Stimulated activated CD4-positive, alpha-beta T cell treated with anti-CD3 and anti-CD28 coated beads, Interleukin-2, amount 100 ng/mL, for 48 hours (primary cell): ENCODE results near the gene ZBTB20.

Experiments used
- DNase-seq, 2 donors: peaks; one replicate each; pipeline ENCODE4 v3.0.0-alpha.2; 2020

The ZBTB20 gene

DNA sequence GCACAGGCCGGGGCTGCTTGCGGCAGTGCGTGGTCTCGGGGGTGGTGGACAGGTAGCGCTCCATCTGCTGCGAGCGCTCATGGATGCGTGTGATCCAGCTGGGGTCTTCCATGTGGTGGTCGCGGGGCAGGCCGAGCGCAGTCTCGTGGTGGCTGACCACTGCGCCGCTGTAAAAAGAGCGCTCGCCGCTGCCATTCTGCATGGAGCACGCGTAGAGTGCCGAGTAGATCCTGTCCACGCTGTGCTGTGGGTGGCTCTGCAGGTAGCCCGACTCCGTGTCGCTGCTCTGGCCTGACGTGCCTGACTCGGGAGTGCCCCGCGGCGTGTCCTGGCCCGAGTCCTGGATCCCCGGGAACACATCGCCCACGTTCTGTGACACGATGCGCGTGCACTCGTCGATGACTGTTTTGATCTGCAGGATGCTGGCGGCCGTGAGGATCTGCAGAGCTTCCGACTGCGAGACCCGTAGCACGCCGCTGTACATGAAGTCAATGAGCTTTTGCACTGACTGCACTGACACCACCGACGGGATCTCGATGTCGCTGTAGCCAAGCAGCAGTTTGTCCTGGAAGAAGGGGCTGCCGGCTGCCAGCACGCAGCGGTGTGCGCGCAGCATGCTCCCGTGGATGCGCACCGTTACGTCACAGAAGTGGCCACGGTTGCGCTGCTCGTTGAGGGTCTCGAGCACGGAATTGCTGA is 795.8 kb downstream of the ZBTB20 start:
- DNase-seq: no peak

DNA sequence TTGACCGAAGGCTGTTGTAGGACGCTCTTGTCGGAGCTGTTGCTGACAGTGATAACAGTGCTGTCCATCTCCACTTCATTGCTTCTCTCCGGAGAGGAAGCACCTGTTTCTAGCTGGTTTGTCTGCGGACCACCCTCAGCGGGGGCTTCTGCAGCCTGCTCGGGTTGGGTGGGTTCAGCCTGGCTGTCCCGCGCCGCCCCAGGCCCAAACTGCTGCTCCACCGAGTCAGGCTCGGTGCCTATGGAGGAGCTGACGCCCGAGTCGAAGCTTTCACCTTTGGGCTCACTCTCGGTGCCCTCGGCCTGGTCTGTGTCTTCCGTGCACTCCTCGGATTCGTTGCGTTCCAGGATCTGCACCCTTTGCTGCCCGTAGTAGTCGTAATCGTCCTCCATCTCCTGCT is 796.4 kb downstream of the ZBTB20 start:
- DNase-seq: no peak

- no peak for DNase-seq
These were observed 796.8 kb downstream of the ZBTB20 start for GRCh38 chr3:114350271-114350670.

- no peak for DNase-seq
These were observed 802.6 kb downstream of the ZBTB20 start for GRCh38 chr3:114344492-114344891.

DNA sequence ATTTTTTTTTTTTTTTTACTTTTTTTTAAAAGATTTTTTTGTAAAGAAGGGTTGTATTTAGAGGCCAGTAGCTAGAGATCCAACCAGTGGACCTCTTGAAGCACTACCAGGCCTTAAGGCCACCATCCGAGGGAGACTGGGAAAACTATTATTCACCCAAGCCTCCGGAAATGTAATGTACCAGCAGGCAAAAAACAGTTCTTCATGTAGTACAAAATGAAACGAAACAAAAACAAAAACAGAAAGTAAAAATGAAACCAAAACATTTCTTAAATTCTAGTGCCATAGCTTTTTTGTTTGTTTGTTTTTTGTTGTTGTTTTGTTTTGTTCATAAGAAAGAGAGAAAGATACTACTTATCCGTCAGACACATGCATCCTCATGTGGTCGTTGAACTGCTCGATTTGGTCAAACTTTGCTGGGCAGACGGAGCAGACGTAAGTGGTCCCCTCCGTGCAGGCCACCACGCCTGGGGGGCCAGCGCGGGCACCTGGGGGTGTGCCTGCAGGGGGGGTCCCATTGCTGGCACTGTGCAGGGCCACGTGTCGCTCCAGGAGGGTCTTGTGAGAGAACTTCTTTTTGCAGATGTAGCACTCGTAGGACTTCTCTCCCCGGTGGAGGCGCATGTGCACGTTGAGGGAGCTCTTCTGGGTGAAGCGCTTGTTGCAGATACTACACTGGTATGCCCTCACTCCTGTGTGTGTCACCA is 808.3 kb downstream of the ZBTB20 start:
- DNase-seq: no peak

GRCh38 chr3:114336857-114337256 is 810.2 kb downstream of the ZBTB20 start:
- DNase-seq: no peak

DNA sequence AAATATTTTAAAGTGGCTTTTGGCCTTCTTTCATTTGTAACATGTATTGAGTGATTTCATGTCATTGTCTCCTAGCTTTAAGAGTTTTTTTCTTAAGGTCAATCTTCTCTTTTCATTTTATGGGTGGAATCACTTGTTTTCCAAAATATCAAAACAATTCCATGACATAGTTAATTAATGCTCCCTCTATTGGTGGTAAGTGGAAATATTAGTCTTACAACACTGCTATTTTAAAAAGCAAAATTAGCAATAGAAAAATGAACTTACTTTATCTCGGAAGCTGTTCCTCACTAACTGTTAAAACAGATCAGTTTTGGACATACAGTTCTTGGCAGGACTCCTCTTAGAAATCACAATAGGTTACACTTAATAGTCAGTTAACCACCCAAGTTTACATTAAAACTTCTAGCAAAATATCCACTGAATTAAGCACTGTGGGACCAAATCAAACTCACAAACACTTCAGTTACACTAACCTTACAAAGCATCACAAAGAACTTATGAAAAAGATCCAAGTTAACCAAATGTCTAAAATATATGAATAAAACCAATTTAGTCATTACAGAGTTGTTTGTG is 810.9 kb downstream of the ZBTB20 start:
- no peak for DNase-seq

GRCh38 chr3:114333923-114334240 is 813.2 kb downstream of the ZBTB20 start:
- no peak for DNase-seq

GRCh38 chr3:114333180-114333922 is 813.7 kb downstream of the ZBTB20 start:
- DNase-seq: no peak

- no peak for DNase-seq
These were observed 814.5 kb downstream of the ZBTB20 start for GRCh38 chr3:114332342-114333179.

DNA sequence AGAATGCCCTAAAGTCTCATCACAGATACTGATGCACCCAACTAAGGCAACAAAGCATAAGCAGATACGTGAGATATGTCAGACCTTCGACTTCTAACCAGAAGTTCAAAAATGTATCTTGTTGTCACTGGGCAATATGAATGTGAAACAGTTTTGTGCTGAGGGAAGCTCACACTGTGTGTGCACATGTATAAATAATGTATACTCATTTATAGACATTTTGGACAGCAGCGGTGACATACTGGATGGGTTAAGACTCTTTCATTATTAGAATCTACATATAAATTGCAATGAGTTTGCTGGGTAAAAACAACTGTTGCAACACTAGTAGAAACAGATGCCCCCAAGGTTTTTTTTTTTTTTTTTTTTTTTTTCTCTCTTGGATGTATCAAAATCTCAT is 815.4 kb downstream of the ZBTB20 start:
- no peak for DNase-seq

- no peak for DNase-seq
These were observed 816.1 kb downstream of the ZBTB20 start for GRCh38 chr3:114331007-114331406.

GRCh38 chr3:114329823-114330222 is 817.3 kb downstream of the ZBTB20 start:
- DNase-seq: no peak

DNA sequence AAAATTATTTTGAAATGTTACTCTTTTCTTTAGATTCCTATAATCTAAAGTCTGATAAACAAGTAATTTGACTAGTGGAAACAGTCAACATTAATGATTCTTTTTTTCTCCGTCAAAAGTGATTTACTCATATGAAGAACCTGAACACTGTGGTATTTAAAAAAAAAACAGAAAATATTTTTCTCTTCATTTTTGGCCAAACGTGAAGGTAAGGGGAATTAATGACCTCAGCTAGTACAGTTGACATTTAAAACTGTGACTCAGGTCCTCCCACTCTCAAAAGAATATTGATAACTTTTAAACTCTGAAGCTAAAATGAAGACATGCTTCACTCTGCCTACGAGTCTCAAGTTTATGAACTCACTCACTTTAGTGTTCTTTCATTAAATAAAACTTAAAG is 818.7 kb downstream of the ZBTB20 start:
- DNase-seq: no peak

- no peak for DNase-seq
These were observed 819.4 kb downstream of the ZBTB20 start for GRCh38 chr3:114327665-114328064.

DNA sequence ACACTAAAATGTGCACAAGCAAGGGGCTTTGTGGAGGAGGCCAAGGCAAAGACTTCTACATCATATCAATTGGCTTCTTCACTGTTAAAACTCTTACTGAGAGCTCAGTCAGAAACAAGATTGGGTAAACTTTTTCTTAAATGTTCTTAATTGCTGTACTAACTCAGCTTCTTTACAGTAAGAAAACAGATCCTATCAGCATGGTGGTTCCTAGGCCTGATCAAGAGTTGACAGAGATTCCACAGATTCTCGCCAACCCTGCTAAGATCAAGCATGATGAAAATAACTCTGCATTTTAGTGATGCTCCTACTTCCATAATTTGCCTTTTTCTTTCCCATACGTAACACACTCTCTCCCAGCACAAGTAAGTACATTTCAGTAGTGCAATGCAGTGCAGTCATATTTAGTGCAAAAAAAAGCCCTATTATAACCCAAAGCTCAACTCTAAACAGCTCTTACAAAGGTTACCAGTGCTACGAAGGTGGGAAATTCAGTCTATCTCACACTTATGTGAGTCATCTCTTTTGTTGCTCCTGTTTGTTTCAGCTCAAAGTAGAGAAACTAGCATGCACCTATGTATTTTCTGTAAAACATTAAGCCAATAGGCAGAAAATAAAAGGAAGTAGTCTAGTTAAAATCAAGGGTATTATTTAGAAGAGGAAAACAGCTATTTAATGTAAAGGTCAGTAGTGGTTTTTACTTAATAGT is 823.4 kb downstream of the ZBTB20 start:
- no peak for DNase-seq

- no peak for DNase-seq
These were observed 826.8 kb downstream of the ZBTB20 start for GRCh38 chr3:114320246-114320645.

GRCh38 chr3:114319453-114319852 is 827.6 kb downstream of the ZBTB20 start:
- no peak for DNase-seq

GRCh38 chr3:114318295-114318694 is 828.8 kb downstream of the ZBTB20 start:
- no peak for DNase-seq

DNA sequence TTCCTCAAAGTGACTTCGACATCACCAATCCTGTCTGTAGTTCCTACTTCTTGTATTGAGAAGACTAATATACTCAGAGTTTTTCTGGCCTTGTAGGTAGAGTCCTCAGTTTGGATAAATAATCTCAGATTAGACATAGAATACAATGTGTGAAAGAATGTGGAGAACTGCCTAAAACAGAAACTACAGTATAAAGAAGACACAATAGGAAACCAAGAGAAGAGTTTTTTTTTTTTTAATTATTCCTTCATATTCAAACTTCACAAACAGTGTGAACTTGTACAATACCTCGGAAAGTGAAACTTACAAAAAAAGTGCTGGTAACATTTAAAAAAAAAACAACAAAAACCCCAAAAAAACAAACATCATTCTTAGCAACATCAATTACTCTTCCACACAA is 832.8 kb downstream of the ZBTB20 start:
- DNase-seq: no peak

DNA sequence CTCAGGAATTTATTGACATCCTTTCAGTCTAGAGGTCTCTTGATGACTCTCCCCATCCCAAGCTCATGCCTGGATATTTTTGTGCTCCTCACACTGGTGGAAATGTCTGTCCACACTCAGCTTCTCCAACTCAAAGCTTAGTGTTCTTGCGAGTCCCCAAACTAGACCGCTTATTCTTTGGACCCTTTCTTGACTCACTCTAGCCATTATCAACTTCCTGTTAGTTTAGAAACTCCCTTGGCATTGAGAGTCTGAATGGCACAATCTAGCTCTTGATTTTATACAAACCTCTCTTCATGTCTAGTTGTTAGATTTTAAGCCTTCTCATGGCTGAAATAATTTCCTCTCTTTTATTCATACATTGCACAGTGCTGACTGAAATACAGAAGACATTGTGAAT is 833.7 kb downstream of the ZBTB20 start:
- DNase-seq: no peak

DNA sequence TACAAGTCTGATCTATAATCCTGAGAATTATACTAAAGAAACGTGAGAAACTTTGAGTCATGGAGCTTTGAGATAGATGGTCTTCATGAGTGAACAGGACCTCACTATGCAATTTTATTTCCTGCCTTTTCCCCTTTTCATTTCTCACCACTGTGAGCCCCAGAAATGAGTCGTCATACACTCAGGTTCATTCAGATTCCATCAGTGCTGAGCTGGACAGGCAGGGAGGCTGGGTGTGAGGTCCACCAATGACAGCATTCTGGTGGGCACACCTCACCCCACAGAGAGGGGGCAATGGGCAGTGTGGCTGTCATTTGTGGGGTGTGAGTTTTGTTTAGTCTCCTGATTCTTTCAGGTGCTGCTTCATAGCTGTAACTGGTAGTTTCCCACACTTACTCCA is 836.4 kb downstream of the ZBTB20 start:
- no peak for DNase-seq
